HepG2 (cell line): Measurements from ENCODE around the gene FEM1B. TPM values are rescaled to one million over a fixed set of nuclear protein-coding genes. Genes with fewer than 3 reads are reported as not detected.

Experiments used
- ATAC-seq: fragments of 200-7000 bp; cut with Tn5 transposase; 3 replicates; pipeline ENCODE4 v1.9.1; 2020; ENCODE audit warnings: mild to moderate bottlenecking, moderate library complexity
- BruUV-seq: library from RNA; stranded (reverse); fragments of 400-500 nt; replicated peaks from 2 replicates; lab custom pipeline; 2021; lab: Mats Ljungman, UMichigan
- CTCF ChIA-PET: fragments of 300-600 bp; formaldehyde crosslinking; extraction: SDS; loops from one replicate; lab custom pipeline; 2021; ENCODE audit warnings: low total read pairs, inconsistent platforms, low intra/inter-chr PET ratio; lab: Yijun Ruan, JAX
- POLR2A ChIA-PET: fragments of 350-600 bp; sonication (Branson Sonifier 250); formaldehyde crosslinking; loops from one replicate; lab custom pipeline; 2020; ENCODE audit warnings: antibody characterized with exemption, inconsistent platforms; lab: Yijun Ruan, JAX
- DNase-seq: peaks from one replicate; pipeline ENCODE4 v3.0.0-alpha.2; 2015; ENCODE audit warnings: low spot score
- FAIRE-seq: peaks from 3 replicates; lab custom pipeline; 2011; peaks lifted over from hg19 to GRCh38; lab: Jason Lieb, UNC
- H2AFZ ChIP-seq: one replicate; pipeline ENCODE4 v1.6.1; 2011; ENCODE audit warnings: low read length, inconsistent platforms
- H3K27ac ChIP-seq: fragments of 300-600 bp; 3 replicates; pipeline ENCODE4 v1.8.0; 2011; ENCODE audit warnings: mixed run types, mild to moderate bottlenecking, mixed read lengths, low read length, inconsistent platforms; ENCODE audit not compliant: insufficient read depth; ENCODE audit errors: extremely low read length
- H3K27me3 ChIP-seq, 2 experiments: fragments of 200-600 bp in 1 of 2; 2 replicates in 1 of 2; 3 replicates in 1 of 2; pipeline versions ENCODE4 v1.6.0 to v1.8.0; 2011; ENCODE audit warnings: low read length in 2 of 2, mild to moderate bottlenecking in 2 of 2, moderate library complexity in 2 of 2, inconsistent platforms in 1 of 2; ENCODE audit not compliant: insufficient read depth in 2 of 2, control insufficient read depth in 1 of 2
- H3K36me3 ChIP-seq, 2 experiments: fragments of 200-600 bp in 1 of 2; replicated peaks in 1 of 2; 2 replicates in 1 of 2; 3 replicates in 1 of 2; pipeline versions ENCODE4 v1.5.1 to v1.8.0; 2011; ENCODE audit warnings: low read length in 2 of 2, inconsistent platforms in 1 of 2; ENCODE audit not compliant: insufficient read depth in 2 of 2, control insufficient read depth in 1 of 2
- H3K4me1 ChIP-seq: 2 replicates; pipeline ENCODE4 v1.5.1; 2012; ENCODE audit warnings: low read length, inconsistent platforms; ENCODE audit not compliant: insufficient read depth
- H3K4me2 ChIP-seq: 2 replicates; pipeline ENCODE4 v1.6.0; 2011; ENCODE audit warnings: low read depth, low read length, inconsistent platforms
- H3K4me3 ChIP-seq, 3 experiments: fragments of 200-600 bp in 1 of 3; sonication (generic), shearing (Covaris generic) in 1 of 3; replicated peaks in 1 of 3; 2 replicates each; pipeline ENCODE4 v1.5.1; 2011 to 2016; ENCODE audit warnings: low read length in 3 of 3, inconsistent platforms in 2 of 3, low read depth in 2 of 3, mild to moderate bottlenecking in 2 of 3, control low read depth in 1 of 3, mixed read lengths in 1 of 3; ENCODE audit not compliant: insufficient read depth in 1 of 3
- H3K79me2 ChIP-seq: one replicate; pipeline ENCODE4 v1.6.1; 2011; ENCODE audit warnings: low read length, inconsistent platforms; ENCODE audit not compliant: insufficient read depth
- H3K9ac ChIP-seq: 2 replicates; pipeline ENCODE4 v1.6.0; 2011; ENCODE audit warnings: mild to moderate bottlenecking, low read depth, low read length, inconsistent platforms; ENCODE audit not compliant: insufficient read depth
- H3K9me3 ChIP-seq: 2 replicates; pipeline ENCODE4 v1.5.1; 2012; ENCODE audit warnings: mild to moderate bottlenecking, low read length
- H4K20me1 ChIP-seq: 2 replicates; pipeline ENCODE4 v1.6.0; 2011; ENCODE audit warnings: inconsistent platforms, mild to moderate bottlenecking, low read length, moderate library complexity; ENCODE audit not compliant: insufficient read depth
- AGO2 ChIP-seq: fragments of 200-400 bp; formaldehyde crosslinking; optimal IDR thresholded peaks from 2 replicates; pipeline ENCODE3; 2017; ENCODE audit warnings: mild to moderate bottlenecking, low read depth, low read length, moderate library complexity
- ARID2 ChIP-seq: sonication (generic); formaldehyde crosslinking; IDR thresholded peaks from 2 replicates; pipeline ENCODE4 v1.8.1; 2022; ENCODE audit warnings: mild to moderate bottlenecking, missing genetic modification reagents, borderline replicate concordance
- EED ChIP-seq: sonication (generic); formaldehyde crosslinking; IDR thresholded peaks from 2 replicates; pipeline ENCODE4 v1.5.0; 2020; ENCODE audit warnings: mild to moderate bottlenecking, missing genetic modification reagents
- NONO ChIP-seq, 2 experiments: fragments of 450-650 bp in 1 of 2; sonication (generic) in 1 of 2; formaldehyde crosslinking in 1 of 2; IDR thresholded peaks in 1 of 2; conservative IDR thresholded peaks in 1 of 2; 2 replicates each; pipeline versions ENCODE4 v1.6.1 to v1.8.0; 2017 to 2022; ENCODE audit warnings: mild to moderate bottlenecking in 1 of 2, missing genetic modification reagents in 1 of 2, moderate library complexity in 1 of 2
- NR2F6 ChIP-seq, 2 experiments: IDR thresholded peaks; 2 replicates each; pipeline ENCODE4 v1.6.1; 2016; ENCODE audit warnings: antibody characterized with exemption in 1 of 2, mild to moderate bottlenecking in 1 of 2
- PLRG1 ChIP-seq: fragments of 450-650 bp; conservative IDR thresholded peaks from 2 replicates; pipeline ENCODE4 v1.6.1; 2016
- RORA ChIP-seq: sonication (generic); formaldehyde crosslinking; IDR thresholded peaks from 2 replicates; pipeline ENCODE4 v1.5.0; 2020; ENCODE audit warnings: mild to moderate bottlenecking, missing genetic modification reagents, moderate library complexity
- SIX1 ChIP-seq: sonication (generic); formaldehyde crosslinking; IDR thresholded peaks from 2 replicates; pipeline ENCODE4 v1.4.0; 2020; ENCODE audit warnings: missing genetic modification reagents, borderline replicate concordance
- THAP9 ChIP-seq: sonication (generic); formaldehyde crosslinking; IDR thresholded peaks from 2 replicates; pipeline ENCODE4; 2020; ENCODE audit warnings: missing genetic modification reagents, mild to moderate bottlenecking, borderline replicate concordance
- ZFX ChIP-seq: sonication (generic); formaldehyde crosslinking; IDR thresholded peaks from 2 replicates; pipeline ENCODE4 v1.4.0; 2020; ENCODE audit warnings: mild to moderate bottlenecking, low read depth, missing genetic modification reagents, moderate library complexity
- ZNF549 ChIP-seq: sonication (generic); formaldehyde crosslinking; IDR thresholded peaks from 2 replicates; pipeline ENCODE4 v1.5.0; 2020; ENCODE audit warnings: missing genetic modification reagents
- ZNF572 ChIP-seq: sonication (generic); formaldehyde crosslinking; IDR thresholded peaks from 2 replicates; pipeline ENCODE4 v1.5.1; 2020; ENCODE audit warnings: mild to moderate bottlenecking, missing genetic modification reagents
- ZNF639 ChIP-seq: conservative IDR thresholded peaks from 2 replicates; pipeline ENCODE4 v1.6.1; 2018; ENCODE audit warnings: missing genetic modification reagents
- ZNF660 ChIP-seq: sonication (generic); formaldehyde crosslinking; IDR thresholded peaks from 2 replicates; pipeline ENCODE4 v1.5.1; 2020; ENCODE audit warnings: mild to moderate bottlenecking, low read depth, missing genetic modification reagents, borderline replicate concordance
- ZNF672 ChIP-seq: sonication (generic); formaldehyde crosslinking; IDR thresholded peaks from 2 replicates; pipeline ENCODE4 v1.8.1; 2022; ENCODE audit warnings: missing genetic modification reagents
- ZNF746 ChIP-seq: sonication (generic); formaldehyde crosslinking; IDR thresholded peaks from 2 replicates; pipeline ENCODE4 v1.8.0; 2022; ENCODE audit warnings: mild to moderate bottlenecking, missing genetic modification reagents
- WGBS: methylation state at CpG from one replicate; pipeline ENCODE4 v1.1.6; 2017; ENCODE audit warnings: low lambda C conversion rate; 5-methylcytosine and 5-hydroxymethylcytosine counted together
- in situ Hi-C: cut with HindIII; loops from 2 replicates; pipeline ENCODE4 v1.10.0; 2017; ENCODE audit warnings: low pct_unique_long_range_greater_than_20kb; ENCODE audit not compliant: extremely low pct_ligation_motif_present
- intact Hi-C: fragments of 100-400 bp; cut with micrococcal nuclease; formaldehyde crosslinking; loops from one replicate; pipeline ENCODE4 v1.10.0; 2022; ENCODE audit not compliant: unreplicated experiment
- polyA plus RNA-seq, 8 experiments: library from polyadenylated mRNA; depleted of rRNA in 3 of 8; stranded (reverse) in 7 of 8; unstranded in 1 of 8; fragments of >200 nt; fragmentation: Illumina TruSeq in 4 of 8; extraction: Trizol in 4 of 8; gene quantifications; 2 replicates each; pipeline versions ENCODE4 v1.2.1 to v1.2.3, GENCODE V29; 2011 to 2016; ENCODE audit warnings: low read depth in 4 of 8, missing spikeins in 1 of 8, mixed read lengths in 1 of 8; ENCODE audit not compliant: insufficient read depth in 1 of 8
- total RNA-seq, 5 experiments: library from RNA; depleted of rRNA; stranded (reverse); fragments of >200 nt; fragmentation: Illumina TruSeq; extraction: Trizol; gene quantifications; 2 replicates each; pipeline ENCODE4 v1.2.3, GENCODE V29; 2016; ENCODE audit warnings: low read depth in 1 of 5
- TF ChIP-seq, protein P1 (sequence below): sonication (generic); formaldehyde crosslinking; IDR thresholded peaks from 2 replicates; pipeline ENCODE4 v1.8.0; 2023; ENCODE audit warnings: mild to moderate bottlenecking, missing genetic modification reagents

Gene FEM1B
- total and polyA plus RNA-seq, 2 of the 13 experiments (the other 11 are each of a cell fraction or from before 2014, with no cell fraction given), result 38.1 to 40.0 TPM

- TF ChIP-seq NONO (IDR thresholded peaks at IDR 0.05) (no peak), NONO (CRISPR knock-in tag; conservative IDR thresholded peaks at IDR 0.05) (peak; percentile 58; the same call in 1 of the 2 replicates), ZNF746 (0 out of 2 replicates have a peak, but pooled peaks have one; percentile 19), EED (CRISPR knock-in tag) (no peak), ZFX (peak; percentile 37; the same call in 1 of the 2 replicates), THAP9 (CRISPR knock-in tag) (no peak), NR2F6 (IDR thresholded peaks at IDR 0.05) (no peak), NR2F6 (CRISPR knock-in tag; IDR thresholded peaks at IDR 0.05) (no peak), RORA (no peak), ZNF549 (no peak), PLRG1 (no peak)
- TF ChIP-seq, all 625 proteins: peak for 35
Observed at GRCh38 chr15:68228143-68228970, 49.2 kb upstream of the FEM1B start (continued).

DNA sequence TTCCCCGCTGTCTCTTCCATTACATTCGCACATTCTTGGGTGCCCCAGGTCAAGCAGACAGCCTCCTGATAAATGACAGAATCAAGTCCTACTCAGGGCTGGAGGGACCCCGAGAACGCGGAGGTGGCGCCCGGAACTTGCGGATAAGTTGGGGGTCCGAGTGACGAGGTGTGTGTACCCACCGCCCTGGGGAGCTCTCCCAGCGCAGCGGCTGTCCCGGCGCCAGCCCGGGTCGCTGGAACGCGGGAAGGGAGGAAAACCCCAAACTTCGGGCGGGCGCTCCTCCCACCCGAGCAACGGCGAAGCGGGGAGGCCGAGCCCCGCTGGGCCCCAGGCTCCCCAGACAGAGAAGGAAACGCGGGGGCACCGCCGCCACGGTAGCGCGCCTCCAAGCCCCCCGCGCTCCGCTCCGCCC, 48.6 kb upstream of the FEM1B start:
- Histone ChIP-seq H3K9me3 (no peaks in the 10 kb centered on the region), H3K4me3 (peak overlapping the region; percentile 60 to 82 (median 78)), H2AFZ (no peak overlapping the region), H4K20me1 (no peaks in the 10 kb centered on the region; the same call in 1 of the 2 replicates), H3K9ac (peak overlapping the region; percentile 81), H3K27me3 (peaks cover 0 to 3% of the 10 kb centered on the region in 2 experiments; a peak in 1 of 5 replicates), H3K4me2 (peak overlapping the region; percentile 100), H3K79me2 (peaks cover 40% of the 10 kb centered on the region), H3K4me1 (peaks cover 75% of the 10 kb centered on the region), H3K36me3 (peaks cover 0 to 5% of the 10 kb centered on the region in 2 experiments; a peak in 1 of 5 replicates), H3K27ac (peak overlapping the region; percentile 89)
- intact Hi-C loops (no loop called here), in situ Hi-C loops (no loop called here)
- DNase-seq (no peak), ATAC-seq (peak; percentile 11), FAIRE-seq (no peak)
- WGBS, result 2% methylated on average over 18 of the region's 39 CpGs
- ChIA-PET CTCF (no interaction called here), POLR2A (interaction anchor here (3.6 kb wide), 1 partner anchor 49 kb away, joined by 18 read pairs; the partner anchor contains the start of gene FEM1B)
- BruUV-seq, result no TSS peak
- TF ChIP-seq ARID2 (CRISPR knock-in tag) (peak; percentile 77; the same call in 1 of the 2 replicates), AGO2 (peak; percentile 36), ZNF639 (CRISPR knock-in tag) (0 out of 2 replicates have a peak, but pooled peaks have one; percentile 39), ZNF746 (0 out of 2 replicates have a peak, but pooled peaks have one; percentile 11), ZNF672 (CRISPR knock-in tag) (0 out of 2 replicates have a peak, but pooled peaks have one; percentile 16), ZNF572 (CRISPR knock-in tag) (0 out of 2 replicates have a peak, but pooled peaks have one; percentile 29), SIX1 (CRISPR knock-in tag) (no peak), ZNF660 (no peak)
- TF ChIP-seq, protein P1, sequence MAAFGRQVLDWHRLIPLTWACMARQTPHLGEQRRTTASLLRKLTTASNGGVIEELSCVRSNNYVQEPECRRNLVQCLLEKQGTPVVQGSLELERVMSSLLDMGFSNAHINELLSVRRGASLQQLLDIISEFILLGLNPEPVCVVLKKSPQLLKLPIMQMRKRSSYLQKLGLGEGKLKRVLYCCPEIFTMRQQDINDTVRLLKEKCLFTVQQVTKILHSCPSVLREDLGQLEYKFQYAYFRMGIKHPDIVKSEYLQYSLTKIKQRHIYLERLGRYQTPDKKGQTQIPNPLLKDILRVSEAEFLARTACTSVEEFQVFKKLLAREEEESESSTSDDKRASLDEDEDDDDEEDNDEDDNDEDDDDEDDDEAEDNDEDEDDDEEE (CRISPR knock-in tag), result no peak
